Transverse colon (tissue), 4 donors: Measurements from ENCODE around the gene USP22. TPM values are rescaled to one million over a fixed set of nuclear protein-coding genes. Genes with fewer than 3 reads are reported as not detected.
A peak's percentile ranks its signal among the peaks of the same experiment; 100 is the strongest.

ENCODE experiments used
- DNase-seq: peaks from one replicate; pipeline ENCODE4 v3.0.0-alpha.2; 2019
- H3K27ac ChIP-seq, 4 donors: fragments of 200-600 bp; sonication (generic); 2 replicates each; pipeline ENCODE4 v1.5.1; 2016 to 2018; ENCODE audit warnings: inconsistent platforms in 4 of 4
- H3K27me3 ChIP-seq: fragments of 200-600 bp; sonication (generic); 2 replicates; pipeline ENCODE4 v1.5.1; 2017; ENCODE audit warnings: inconsistent platforms
- H3K36me3 ChIP-seq, 4 donors: fragments of 200-600 bp; sonication (generic); 2 replicates each; pipeline ENCODE4 v1.5.1; 2017 to 2019; ENCODE audit warnings: inconsistent platforms in 4 of 4
- H3K4me1 ChIP-seq, 4 donors: fragments of 200-600 bp; sonication (generic); 2 replicates each; pipeline ENCODE4 v1.5.1; 2017 to 2020; ENCODE audit warnings: inconsistent platforms in 4 of 4
- H3K4me3 ChIP-seq, 4 donors: fragments of 200-600 bp; sonication (generic); 1 replicate in 1 of 4; 2 replicates in 3 of 4; pipeline versions ENCODE4 v1.5.1 to v1.6.1; 2017 to 2019; ENCODE audit warnings: inconsistent platforms in 4 of 4
- H3K9me3 ChIP-seq, 2 donors: fragments of 200-600 bp; sonication (generic); 2 replicates each; pipeline ENCODE4 v1.5.1; 2017 to 2019; ENCODE audit warnings: inconsistent platforms in 2 of 2
- EP300 ChIP-seq: sonication (generic); formaldehyde crosslinking; IDR thresholded peaks from one replicate; pipeline ENCODE4 v1.6.1; 2017; ENCODE audit warnings: antibody characterized with exemption, low read depth
- POLR2A ChIP-seq: fragments of 450-650 bp; IDR thresholded peaks from one replicate; pipeline ENCODE4 v1.6.1; 2016; ENCODE audit warnings: antibody characterized with exemption, mild to moderate bottlenecking, moderate library complexity
- POLR2AphosphoS5 ChIP-seq, 3 donors: sonication (generic); formaldehyde crosslinking; IDR thresholded peaks; one replicate each; pipeline ENCODE4 v1.6.1; 2016; ENCODE audit warnings: antibody characterized with exemption in 3 of 3
- WGBS, 2 donors: methylation state at CpG; one replicate each; pipeline ENCODE4 v1.1.5; 2018; ENCODE audit warnings: low coverage in 1 of 2; 5-methylcytosine and 5-hydroxymethylcytosine counted together
- in situ Hi-C, 4 donors: fragments of 200-750 bp; cut with MboI; loops; one replicate each; pipeline versions ENCODE4 v1.15.0 to v1.15.1; 2017; ENCODE audit warnings: low sequenced_read_pairs in 3 of 4, low pct_ligation_motif_present in 1 of 4, low pct_unique_long_range_greater_than_20kb in 1 of 4
- intact Hi-C: fragments of 100-400 bp; cut with DNase I; formaldehyde crosslinking; loops from one replicate; pipeline ENCODE4 v1.15.1; 2023; ENCODE audit warnings: low total_unique reads
- total RNA-seq, 4 donors: library from RNA; depleted of rRNA; stranded (reverse); fragments of >200 nt; gene quantifications; one replicate each; pipeline ENCODE4 v1.1.0, GENCODE V29; 2016
- TF ChIP-seq, protein P1 (sequence below), 5 experiments: fragments of 200-600 bp in 3 of 5; fragments of 450-650 bp in 2 of 5; sonication (generic) in 3 of 5; IDR thresholded peaks; 1 replicate in 2 of 5; 2 replicates in 3 of 5; pipeline ENCODE4 v1.5.1; 2016 to 2017; ENCODE audit warnings: antibody characterized with exemption in 5 of 5, inconsistent platforms in 3 of 5, mild to moderate bottlenecking in 2 of 5, moderate library complexity in 1 of 5

USP22 gene
- total RNA-seq, 4 donors from 2014 or later, result 95.5 to 123 (median 108) TPM

DNA sequence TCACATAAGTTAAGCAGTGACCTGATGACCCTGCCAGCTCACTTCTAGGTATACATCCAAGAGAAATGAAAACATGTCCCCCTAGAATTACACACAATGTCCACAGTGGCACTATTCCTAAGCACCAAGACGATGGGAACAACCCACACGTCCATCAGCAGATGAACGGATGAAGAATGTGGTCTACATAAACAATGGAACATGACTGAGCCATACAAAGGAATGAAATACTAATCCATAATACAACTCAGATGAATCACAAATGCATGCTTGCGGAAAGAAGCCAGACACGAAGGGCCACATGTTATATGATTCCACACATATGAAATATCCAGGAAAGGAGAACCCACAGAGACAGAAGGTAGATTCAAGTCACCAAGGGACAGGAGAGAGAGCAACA is 17.4 kb downstream of the USP22 start:
- Histone ChIP-seq H3K27me3 (no peaks in the 10 kb centered on the region), H3K4me3 (no peak overlapping the region), H3K36me3 (peaks cover 0 to 38% (median 17%) of the 10 kb centered on the region in 4 donors), H3K4me1 (peaks cover 8 to 47% (median 24%) of the 10 kb centered on the region in 4 donors), H3K27ac (no peak overlapping the region), H3K9me3 (no peaks in the 10 kb centered on the region)
- DNase-seq, result no peak
- 74 to 84% methylated on average over 5 of the region's 5 CpGs for WGBS, 2 donors
- in situ Hi-C loops (no loop called here), intact Hi-C loops (no loop called here)
- no peak for TF ChIP-seq EP300
- TF ChIP-seq, protein P1, sequence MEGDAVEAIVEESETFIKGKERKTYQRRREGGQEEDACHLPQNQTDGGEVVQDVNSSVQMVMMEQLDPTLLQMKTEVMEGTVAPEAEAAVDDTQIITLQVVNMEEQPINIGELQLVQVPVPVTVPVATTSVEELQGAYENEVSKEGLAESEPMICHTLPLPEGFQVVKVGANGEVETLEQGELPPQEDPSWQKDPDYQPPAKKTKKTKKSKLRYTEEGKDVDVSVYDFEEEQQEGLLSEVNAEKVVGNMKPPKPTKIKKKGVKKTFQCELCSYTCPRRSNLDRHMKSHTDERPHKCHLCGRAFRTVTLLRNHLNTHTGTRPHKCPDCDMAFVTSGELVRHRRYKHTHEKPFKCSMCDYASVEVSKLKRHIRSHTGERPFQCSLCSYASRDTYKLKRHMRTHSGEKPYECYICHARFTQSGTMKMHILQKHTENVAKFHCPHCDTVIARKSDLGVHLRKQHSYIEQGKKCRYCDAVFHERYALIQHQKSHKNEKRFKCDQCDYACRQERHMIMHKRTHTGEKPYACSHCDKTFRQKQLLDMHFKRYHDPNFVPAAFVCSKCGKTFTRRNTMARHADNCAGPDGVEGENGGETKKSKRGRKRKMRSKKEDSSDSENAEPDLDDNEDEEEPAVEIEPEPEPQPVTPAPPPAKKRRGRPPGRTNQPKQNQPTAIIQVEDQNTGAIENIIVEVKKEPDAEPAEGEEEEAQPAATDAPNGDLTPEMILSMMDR (IDR thresholded peaks at IDR 0.05), result no peak
- TF ChIP-seq POLR2A, result no peak
- TF ChIP-seq POLR2AphosphoS5 (IDR thresholded peaks at IDR 0.05), result no peak

DNA sequence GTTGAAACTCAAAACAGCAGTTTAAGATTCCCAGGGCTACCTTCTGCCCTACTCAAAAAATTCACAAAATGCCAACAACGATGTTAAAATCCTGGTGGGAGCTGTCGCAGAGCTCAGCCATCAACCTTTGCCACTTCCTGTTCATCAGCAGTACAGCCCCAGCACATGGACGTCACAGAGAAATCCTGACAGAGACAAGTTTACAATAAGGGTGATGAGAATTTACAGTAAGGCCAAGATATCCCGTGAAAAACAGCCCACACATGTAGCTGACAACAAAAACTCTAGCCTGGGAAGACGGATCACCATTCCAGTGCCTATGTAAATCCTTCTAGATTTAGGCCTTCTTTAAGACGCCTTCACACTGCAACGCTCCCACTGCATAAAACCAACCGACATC is 18.8 kb downstream of the USP22 start:
- intact Hi-C loops (no loop called here), in situ Hi-C loops (no loop called here)
- Histone ChIP-seq H3K9me3 (no peaks in the 10 kb centered on the region), H3K27ac (peak overlapping the region; percentile 11 to 66 (median 48)), H3K36me3 (peaks cover 0 to 44% (median 21%) of the 10 kb centered on the region in 4 donors), H3K27me3 (no peaks in the 10 kb centered on the region), H3K4me1 (peaks cover 0 to 38% (median 19%) of the 10 kb centered on the region in 4 donors), H3K4me3 (no peak overlapping the region)
- TF ChIP-seq EP300 (no peak), POLR2A (no peak), POLR2AphosphoS5 (IDR thresholded peaks at IDR 0.05) (no peak)
- TF ChIP-seq, protein P1 (IDR thresholded peaks at IDR 0.05), result no peak
- no peak for DNase-seq
- WGBS, 2 donors, result 40 to 49% methylated on average over 2 to 8 of the region's 8 CpGs

DNA sequence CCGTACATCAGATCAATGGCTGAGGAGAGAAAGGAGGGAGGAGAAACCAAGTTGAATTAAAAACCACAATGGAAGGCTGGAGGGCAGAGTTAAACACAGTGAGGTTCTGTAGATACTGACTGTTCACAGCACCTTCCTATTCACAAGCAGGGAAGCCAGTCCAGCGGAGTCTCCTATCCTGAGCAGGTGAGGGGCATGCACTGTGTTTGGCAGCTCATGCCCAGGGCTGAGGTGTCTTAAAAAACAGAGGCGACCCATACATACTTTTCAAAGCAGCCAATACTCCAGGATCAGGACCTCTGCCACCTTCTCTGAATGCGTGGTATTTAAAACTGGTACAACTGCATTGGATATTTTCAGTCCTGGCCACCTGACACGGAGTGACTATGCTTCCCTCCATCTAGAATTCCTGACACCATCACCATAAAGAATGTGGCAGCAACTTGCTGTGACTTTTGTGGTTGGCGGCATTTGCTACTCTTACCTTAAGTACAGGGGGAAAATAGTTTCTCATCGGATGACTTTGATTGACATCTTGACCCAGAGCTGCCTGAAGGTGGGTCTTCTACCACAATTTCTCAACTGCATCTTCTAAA is 21.5 kb downstream of the USP22 start:
- intact Hi-C loops, result no loop called here
- TF ChIP-seq POLR2AphosphoS5 (IDR thresholded peaks at IDR 0.05) (no peak), EP300 (no peak), POLR2A (no peak)
- TF ChIP-seq, protein P1 (IDR thresholded peaks at IDR 0.05), result no peak
- Histone ChIP-seq H3K27ac (peak overlapping the region in 1 of 4 donors; percentile 18), H3K4me3 (no peak overlapping the region), H3K27me3 (no peaks in the 10 kb centered on the region), H3K4me1 (peaks cover 0 to 27% (median 12%) of the 10 kb centered on the region in 4 donors), H3K36me3 (peaks cover 0 to 49% (median 31%) of the 10 kb centered on the region in 4 donors), H3K9me3 (no peaks in the 10 kb centered on the region)
- in situ Hi-C loops, result no loop called here
- DNase-seq, result no peak
- WGBS, 2 donors, result 78% methylated on average over 4 to 7 of the region's 7 CpGs

DNA sequence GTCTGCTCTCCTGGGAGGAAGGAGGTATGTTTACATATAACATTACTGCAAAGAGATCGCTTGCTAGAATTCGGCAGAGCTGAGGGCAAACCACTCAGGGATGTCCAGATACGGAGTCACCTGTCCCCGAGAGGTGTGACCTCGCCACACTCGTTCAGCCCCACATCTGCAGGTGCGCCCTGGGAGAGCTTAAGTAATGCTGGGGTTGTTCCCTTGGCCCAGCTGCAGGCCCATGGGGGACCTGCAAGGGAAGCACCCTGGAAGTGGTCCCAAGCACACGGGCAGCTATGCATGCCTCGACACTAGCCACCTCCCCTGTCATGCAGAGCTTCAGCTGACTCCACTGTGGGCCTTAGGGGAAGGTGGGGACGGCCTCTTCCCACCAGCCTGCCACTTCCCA is 22.2 kb downstream of the USP22 start:
- Histone ChIP-seq H3K27ac (peak overlapping the region in 2 of 4 donors; percentile 6 to 18), H3K4me3 (no peak overlapping the region), H3K4me1 (peaks cover 0 to 27% (median 12%) of the 10 kb centered on the region in 4 donors), H3K9me3 (no peaks in the 10 kb centered on the region), H3K27me3 (no peaks in the 10 kb centered on the region), H3K36me3 (peaks cover 0 to 54% (median 33%) of the 10 kb centered on the region in 4 donors)
- intact Hi-C loops (no loop called here), in situ Hi-C loops (no loop called here)
- WGBS, 2 donors, result 68% methylated on average over 10 of the region's 10 CpGs; no CpG with 5 or more reads in 1 of the 2 donors
- TF ChIP-seq POLR2A (no peak), POLR2AphosphoS5 (IDR thresholded peaks at IDR 0.05) (no peak), EP300 (no peak)
- TF ChIP-seq, protein P1 (IDR thresholded peaks at IDR 0.05), result no peak
- DNase-seq, result no peak
